Measurements from ENCODE around the gene ASTN2.
A peak's percentile ranks its signal among the peaks of the same experiment; 100 is the strongest.

The ASTN2 gene

GRCh38 chr9:116721411-116721810 is 693.4 kb downstream of the ASTN2 start:
- DNase-seq: no peak

GRCh38 chr9:116720111-116720510 is 694.7 kb downstream of the ASTN2 start:
- no peak for DNase-seq

- DNase-seq: no peak
These were observed 696.7 kb downstream of the ASTN2 start for GRCh38 chr9:116718111-116718510.

- DNase-seq: no peak
These were observed 697.7 kb downstream of the ASTN2 start for GRCh38 chr9:116717150-116717549.

GRCh38 chr9:116716438-116716837 is 698.4 kb downstream of the ASTN2 start:
- DNase-seq: no peak

- no peak for DNase-seq
These were observed 699.1 kb downstream of the ASTN2 start for GRCh38 chr9:116715751-116716150.

- DNase-seq: peak in 1 of 2 experiments; percentile 7
These were observed 701.6 kb downstream of the ASTN2 start for GRCh38 chr9:116713271-116713670.

- DNase-seq: no peak
These were observed 702.1 kb downstream of the ASTN2 start for GRCh38 chr9:116712781-116713180.

- DNase-seq: no peak
These were observed 708.3 kb downstream of the ASTN2 start for GRCh38 chr9:116706310-116707290.

- DNase-seq: no peak
These were observed 709.3 kb downstream of the ASTN2 start for GRCh38 chr9:116705531-116705930.

GRCh38 chr9:116704470-116704869 is 710.4 kb downstream of the ASTN2 start:
- DNase-seq: no peak

GRCh38 chr9:116703634-116704033 is 711.2 kb downstream of the ASTN2 start:
- no peak for DNase-seq

GRCh38 chr9:116701940-116702642 is 712.8 kb downstream of the ASTN2 start:
- DNase-seq: no peak

- DNase-seq: peak in 1 of 2 experiments; percentile 66
These were observed 713.7 kb downstream of the ASTN2 start for GRCh38 chr9:116700882-116701865.

GRCh38 chr9:116700279-116700678 is 714.6 kb downstream of the ASTN2 start:
- DNase-seq: no peak

GRCh38 chr9:116697887-116698286 is 717.0 kb downstream of the ASTN2 start:
- DNase-seq: no peak

- no peak for DNase-seq
These were observed 717.5 kb downstream of the ASTN2 start for GRCh38 chr9:116697362-116697761.

GRCh38 chr9:116695438-116695837 is 719.4 kb downstream of the ASTN2 start:
- DNase-seq: no peak

- DNase-seq: no peak
These were observed 720.0 kb downstream of the ASTN2 start for GRCh38 chr9:116694785-116695291.

- no peak for DNase-seq
These were observed 721.6 kb downstream of the ASTN2 start for GRCh38 chr9:116693233-116693731.

GRCh38 chr9:116692616-116693015 is 722.2 kb downstream of the ASTN2 start:
- no peak for DNase-seq

GRCh38 chr9:116691607-116692006 is 723.2 kb downstream of the ASTN2 start:
- DNase-seq: no peak

Measured in NCI-H2081 (cell line).